K562 (cell line): ENCODE results near the gene ZNF214. TPM values are rescaled to one million over a fixed set of nuclear protein-coding genes. Genes with fewer than 3 reads are reported as not detected.
A peak's percentile ranks its signal among the peaks of the same experiment; 100 is the strongest.

Experiments used
- ATAC-seq: fragments of 200-7000 bp; cut with Tn5 transposase; 3 replicates; pipeline ENCODE4 v1.9.1; 2020; ENCODE audit warnings: moderate library complexity
- BruUV-seq: library from RNA; stranded (reverse); fragments of 400-500 nt; replicated peaks from 2 replicates; lab custom pipeline; 2021; lab: Mats Ljungman, UMichigan
- CTCF ChIA-PET: fragments of 300-600 bp; formaldehyde crosslinking; extraction: SDS; loops from one replicate; lab custom pipeline; 2021; ENCODE audit warnings: low intra/inter-chr PET ratio; lab: Yijun Ruan, JAX
- POLR2A ChIA-PET: fragments of 300-600, 350-650 bp; sonication (Branson Sonifier 250); formaldehyde crosslinking; extraction: SDS; loops from one replicate; lab custom pipeline; 2021; ENCODE audit warnings: antibody characterized with exemption, inconsistent platforms; lab: Yijun Ruan, JAX
- DNase-seq, 4 experiments: peaks; one replicate each; pipeline versions ENCODE4 v3.0.0 to v3.0.0-alpha.2; 2011 to 2018; ENCODE audit warnings: low spot score in 3 of 4, mixed read lengths in 3 of 4; ENCODE audit errors: extremely low read depth in 1 of 4
- FAIRE-seq: peaks from 2 replicates; lab custom pipeline; 2011; peaks lifted over from hg19 to GRCh38; lab: Jason Lieb, UNC
- H2AFZ ChIP-seq: 2 replicates; pipeline ENCODE4 v1.6.0; 2011; ENCODE audit warnings: low read depth, low read length, control low read depth, inconsistent platforms
- H3K27ac ChIP-seq: fragments of 200-600 bp; 3 replicates; pipeline ENCODE4 v1.8.0; 2011; ENCODE audit warnings: low read depth, mild to moderate bottlenecking, control low read depth, inconsistent platforms, low read length, moderate library complexity, mixed read lengths; ENCODE audit errors: extremely low read depth
- H3K27me3 ChIP-seq, 2 experiments: fragments of 300-600 bp in 1 of 2; 2 replicates in 1 of 2; 3 replicates in 1 of 2; pipeline versions ENCODE4 v1.6.0 to v1.8.0; 2011; ENCODE audit warnings: inconsistent platforms in 2 of 2, low read length in 2 of 2, mild to moderate bottlenecking in 1 of 2, mixed read lengths in 1 of 2, moderate library complexity in 1 of 2; ENCODE audit not compliant: control insufficient read depth in 2 of 2, insufficient read depth in 2 of 2
- H3K36me3 ChIP-seq: fragments of 300-600 bp; 3 replicates; pipeline ENCODE4 v1.8.0; 2011; ENCODE audit warnings: mild to moderate bottlenecking, low read length, inconsistent platforms; ENCODE audit not compliant: control insufficient read depth, insufficient read depth
- H3K4me1 ChIP-seq, 2 experiments: fragments of 200-600 bp in 1 of 2; replicated peaks in 1 of 2; 2 replicates in 1 of 2; 3 replicates in 1 of 2; pipeline versions ENCODE4 v1.5.1 to v1.8.0; 2011; ENCODE audit warnings: inconsistent platforms in 2 of 2, low read length in 2 of 2, mild to moderate bottlenecking in 1 of 2, mixed read lengths in 1 of 2, moderate library complexity in 1 of 2; ENCODE audit not compliant: control insufficient read depth in 2 of 2, insufficient read depth in 2 of 2
- H3K4me2 ChIP-seq: 2 replicates; pipeline ENCODE4 v1.6.1; 2011; ENCODE audit warnings: low read length, control low read depth, inconsistent platforms, mixed read lengths; ENCODE audit not compliant: insufficient read depth
- H3K4me3 ChIP-seq: fragments of 200-600 bp; sonication (generic), shearing (Covaris generic); 2 replicates; pipeline ENCODE4 v1.5.1; 2016; ENCODE audit warnings: control low read depth, inconsistent platforms
- H3K79me2 ChIP-seq: fragments of 200-600 bp; 3 replicates; pipeline ENCODE4 v1.8.0; 2011; ENCODE audit warnings: low read length, inconsistent platforms; ENCODE audit not compliant: control insufficient read depth, insufficient read depth
- H3K9ac ChIP-seq, 2 experiments: 2 replicates each; pipeline versions ENCODE4 v1.6.0 to v1.6.1; 2011; ENCODE audit warnings: low read depth in 2 of 2, low read length in 2 of 2, control low read depth in 1 of 2, inconsistent platforms in 1 of 2, mild to moderate bottlenecking in 1 of 2, mixed read lengths in 1 of 2; ENCODE audit not compliant: insufficient read depth in 1 of 2
- H3K9me1 ChIP-seq: one replicate; pipeline ENCODE4 v1.6.0; 2011; ENCODE audit warnings: inconsistent platforms, mild to moderate bottlenecking, low read length, moderate library complexity; ENCODE audit not compliant: control insufficient read depth, insufficient read depth
- H3K9me3 ChIP-seq: replicated peaks from 2 replicates; pipeline ENCODE4 v1.5.1; 2011; ENCODE audit warnings: low read depth, low read length, inconsistent platforms; ENCODE audit not compliant: control insufficient read depth, insufficient read depth
- H4K20me1 ChIP-seq: replicated peaks from 2 replicates; pipeline ENCODE4 v1.6.1; 2011; ENCODE audit warnings: low read length, inconsistent platforms, mixed read lengths; ENCODE audit not compliant: control insufficient read depth, insufficient read depth
- MEIS2 ChIP-seq: fragments of 450-650 bp; IDR thresholded peaks from 2 replicates; pipeline ENCODE4 v1.6.1; 2014; ENCODE audit warnings: mild to moderate bottlenecking; ENCODE audit not compliant: partially characterized antibody
- NFRKB ChIP-seq: fragments of 450-650 bp; IDR thresholded peaks from 2 replicates; pipeline ENCODE4 v1.6.1; 2016; ENCODE audit warnings: low read depth
- SMAD2 ChIP-seq: fragments of 150-350 bp; IDR thresholded peaks from 2 replicates; pipeline ENCODE4 v1.6.1; 2014; ENCODE audit warnings: low read depth, mild to moderate bottlenecking, low read length
- TEAD2 ChIP-seq: fragments of 450-650 bp; IDR thresholded peaks from 2 replicates; pipeline ENCODE4 v1.6.1; 2016; ENCODE audit warnings: missing genetic modification characterization, control low read depth, missing compliant biosample characterization
- ZC3H4 ChIP-seq: sonication (generic); formaldehyde crosslinking; IDR thresholded peaks from 2 replicates; pipeline ENCODE4 v1.9.0; 2021; ENCODE audit warnings: missing genetic modification reagents, borderline replicate concordance
- ZSCAN29 ChIP-seq: fragments of 450-650 bp; IDR thresholded peaks from 2 replicates; pipeline ENCODE4 v1.6.1; 2017
- WGBS: fragments of 100-300 bp; shearing (Covaris generic); methylation state at CpG from one replicate; pipeline ENCODE4 v1.1.6; 2016; ENCODE audit warnings: low coverage, mixed read lengths; ENCODE audit not compliant: insufficient coverage; ENCODE audit errors: missing lambda C conversion rate; 5-methylcytosine and 5-hydroxymethylcytosine counted together
- in situ Hi-C: fragments of 300-500 bp; cut with MboI; formaldehyde crosslinking; loops from 4 replicates; pipeline ENCODE4 v1.15.0; 2018; ENCODE audit warnings: inconsistent platforms, mixed read lengths
- intact Hi-C: fragments of 100-400 bp; cut with micrococcal nuclease; formaldehyde crosslinking; loops from 2 replicates; pipeline ENCODE4 v1.14.2; 2022
- polyA plus RNA-seq, 8 experiments: library from polyadenylated mRNA; depleted of rRNA in 4 of 8; stranded (reverse) in 5 of 8; unstranded in 3 of 8; fragments of >200 nt; fragmentation: Nextera tagmentation in 2 of 8; fragmentation: Illumina TruSeq in 1 of 8; extraction: Ambion mirVana in 2 of 8; extraction: Trizol in 1 of 8; gene quantifications; 2 replicates each; pipeline versions ENCODE4 v1.2.1 to v1.2.3, GENCODE V29; 2011 to 2014; ENCODE audit warnings: inconsistent platforms in 1 of 8, missing spikeins in 1 of 8
- total RNA-seq, 7 experiments: library from RNA; depleted of rRNA in 6 of 7; stranded (reverse); fragments of >200 nt in 6 of 7; fragmentation: Illumina TruSeq in 2 of 7; extraction: Trizol in 2 of 7; gene quantifications; 2 replicates each; pipeline versions ENCODE4 v1.2.1 to v1.2.3, GENCODE V29; 2011 to 2021; ENCODE audit warnings: low replicate concordance in 1 of 7
- TF ChIP-seq, protein P1 (sequence below): sonication (generic); formaldehyde crosslinking; IDR thresholded peaks from 2 replicates; pipeline ENCODE4 v1.8.0; 2022; ENCODE audit warnings: missing genetic modification reagents, mild to moderate bottlenecking, moderate library complexity, borderline replicate concordance
- TF ChIP-seq, protein P2 (sequence below), 2 experiments: IDR thresholded peaks in 1 of 2; conservative IDR thresholded peaks in 1 of 2; 2 replicates each; pipeline ENCODE4 v1.6.1; 2016; ENCODE audit warnings: low read depth in 2 of 2, mild to moderate bottlenecking in 1 of 2, missing compliant biosample characterization in 1 of 2, missing genetic modification characterization in 1 of 2, moderate library complexity in 1 of 2
- TF ChIP-seq, protein P3 (sequence below): fragments of 450-650 bp; IDR thresholded peaks from 2 replicates; pipeline ENCODE4 v1.6.1; 2017; ENCODE audit warnings: mild to moderate bottlenecking, moderate library complexity

The ZNF214 gene
- total and polyA plus RNA-seq, 9 of the 15 experiments (the other 6 are each of a cell fraction or from before 2014, with no cell fraction given), result 0.06 to 0.41 (median 0.33) TPM; not detected in 1

DNA sequence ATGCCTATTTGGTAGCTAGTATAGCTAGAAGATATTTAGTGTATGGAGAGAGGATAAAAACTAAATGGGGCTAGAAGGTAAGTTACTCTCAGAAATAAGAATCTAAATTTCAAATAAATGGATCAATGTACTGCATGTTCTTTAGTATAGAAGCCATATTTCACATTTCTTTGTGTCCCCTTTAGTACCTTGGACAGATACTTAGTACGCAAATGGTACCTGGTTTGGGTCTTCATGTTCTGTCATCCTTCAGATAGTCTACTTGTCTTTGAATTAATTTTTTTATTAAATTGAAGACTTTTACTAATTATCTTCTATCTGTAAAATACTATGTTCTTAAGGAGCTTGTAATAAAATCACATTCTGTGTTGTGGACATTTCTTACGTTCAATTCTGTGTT lies 42.4 kb upstream of the ZNF214 start (continued):
- no peak for TF ChIP-seq ZSCAN29

DNA sequence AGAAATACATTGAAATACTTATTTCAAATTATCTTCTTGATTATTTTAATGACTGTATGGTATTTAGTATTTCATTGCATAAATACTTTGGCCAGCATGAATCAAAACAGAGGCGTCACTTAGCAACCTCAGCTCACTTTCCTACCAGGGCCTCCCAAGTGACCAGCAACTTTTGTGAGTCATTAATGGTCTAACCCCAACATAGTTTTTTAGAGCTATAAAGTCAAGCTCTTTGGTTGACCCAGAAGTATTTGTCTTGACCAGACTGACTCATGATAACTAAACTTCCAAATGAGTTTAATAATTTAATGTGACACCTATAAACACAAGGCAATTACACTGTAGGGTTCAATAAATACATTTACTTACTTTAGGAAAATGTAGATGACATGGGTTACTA lies 40.7 kb upstream of the ZNF214 start:
- H3K9ac ChIP-seq, result no peak overlapping the region
- FAIRE-seq (no peak), DNase-seq (no peak), ATAC-seq (no peak)
- no peaks in the 10 kb centered on the region for H3K9me1 ChIP-seq
- BruUV-seq, result no TSS peak
- no peaks in the 10 kb centered on the region for H3K9me3 ChIP-seq
- H4K20me1 ChIP-seq, result no peaks in the 10 kb centered on the region
- H3K36me3 ChIP-seq, result no peaks in the 10 kb centered on the region
- H3K4me3 ChIP-seq, result no peak overlapping the region
- POLR2A ChIA-PET, result no interaction called here
- H3K4me1 ChIP-seq, result no peaks in the 10 kb centered on the region
- intact Hi-C loops, result no loop called here
- H3K79me2 ChIP-seq, result no peaks in the 10 kb centered on the region
- H3K27me3 ChIP-seq, result no peaks in the 10 kb centered on the region
- no peak overlapping the region for H2AFZ ChIP-seq
- CTCF ChIA-PET, result no interaction called here
- H3K27ac ChIP-seq, result no peak overlapping the region
- TF ChIP-seq, protein P1, sequence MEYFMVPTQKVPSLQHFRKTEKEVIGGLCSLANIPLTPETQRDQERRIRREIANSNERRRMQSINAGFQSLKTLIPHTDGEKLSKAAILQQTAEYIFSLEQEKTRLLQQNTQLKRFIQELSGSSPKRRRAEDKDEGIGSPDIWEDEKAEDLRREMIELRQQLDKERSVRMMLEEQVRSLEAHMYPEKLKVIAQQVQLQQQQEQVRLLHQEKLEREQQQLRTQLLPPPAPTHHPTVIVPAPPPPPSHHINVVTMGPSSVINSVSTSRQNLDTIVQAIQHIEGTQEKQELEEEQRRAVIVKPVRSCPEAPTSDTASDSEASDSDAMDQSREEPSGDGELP (CRISPR knock-in tag), result no peak
- in situ Hi-C loops, result no loop called here
- WGBS, result 6% methylated on average over 1 of the region's 1 CpG
- H3K4me2 ChIP-seq, result no peak overlapping the region

DNA sequence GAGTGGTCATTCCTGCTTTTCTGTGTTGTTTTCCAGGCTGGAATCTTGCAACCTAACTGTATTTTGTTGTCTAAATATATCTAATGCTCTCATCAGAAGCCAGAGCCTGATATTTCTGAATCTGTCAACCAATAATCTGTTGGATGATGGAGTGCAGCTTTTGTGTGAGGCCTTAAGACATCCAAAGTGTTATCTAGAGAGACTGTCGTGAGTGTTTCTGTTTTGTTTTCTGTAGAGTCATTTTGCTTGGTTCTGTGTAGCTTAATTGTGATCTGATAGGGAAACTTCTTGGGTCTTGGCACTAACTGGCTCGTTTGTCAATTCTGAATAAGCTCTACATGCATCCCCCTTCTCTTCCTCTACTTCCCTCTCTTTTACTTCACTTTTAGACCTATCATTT lies 37.5 kb upstream of the ZNF214 start:
- Histone ChIP-seq H3K79me2 (no peaks in the 10 kb centered on the region), H2AFZ (no peak overlapping the region), H3K9me1 (no peaks in the 10 kb centered on the region), H3K4me2 (no peak overlapping the region), H3K27ac (no peak overlapping the region), H3K4me3 (no peak overlapping the region), H3K9me3 (no peaks in the 10 kb centered on the region), H3K4me1 (no peaks in the 10 kb centered on the region), H4K20me1 (no peaks in the 10 kb centered on the region), H3K27me3 (no peaks in the 10 kb centered on the region), H3K9ac (no peak overlapping the region), H3K36me3 (no peaks in the 10 kb centered on the region)
- intact Hi-C loops, result no loop called here
- BruUV-seq, result no TSS peak
- in situ Hi-C loops, result no loop called here
- ATAC-seq (no peak), DNase-seq (no peak), FAIRE-seq (no peak)
- ChIA-PET CTCF (no interaction called here), POLR2A (interaction anchor here (0.6 to 0.7 kb wide), 2 partner anchors 131 to 1446 kb away, joined by 3 read pairs; no protein-coding TSS in a partner anchor)
- 0% methylated on average over 2 of the region's 2 CpGs for WGBS
- TF ChIP-seq, protein P2, sequence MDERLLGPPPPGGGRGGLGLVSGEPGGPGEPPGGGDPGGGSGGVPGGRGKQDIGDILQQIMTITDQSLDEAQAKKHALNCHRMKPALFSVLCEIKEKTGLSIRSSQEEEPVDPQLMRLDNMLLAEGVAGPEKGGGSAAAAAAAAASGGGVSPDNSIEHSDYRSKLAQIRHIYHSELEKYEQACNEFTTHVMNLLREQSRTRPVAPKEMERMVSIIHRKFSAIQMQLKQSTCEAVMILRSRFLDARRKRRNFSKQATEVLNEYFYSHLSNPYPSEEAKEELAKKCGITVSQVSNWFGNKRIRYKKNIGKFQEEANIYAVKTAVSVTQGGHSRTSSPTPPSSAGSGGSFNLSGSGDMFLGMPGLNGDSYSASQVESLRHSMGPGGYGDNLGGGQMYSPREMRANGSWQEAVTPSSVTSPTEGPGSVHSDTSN (CRISPR knock-in tag; IDR thresholded peaks at IDR 0.05; ENCODE audit: low read depth), result no peak
- TF ChIP-seq, protein P2 (tag; conservative IDR thresholded peaks at IDR 0.05; ENCODE audit: low read depth), result peak; percentile 68
- TF ChIP-seq SMAD2, result no peak
- peak; percentile 41 for TF ChIP-seq MEIS2
- TF ChIP-seq ZC3H4, result no peak
- TF ChIP-seq, protein P3, sequence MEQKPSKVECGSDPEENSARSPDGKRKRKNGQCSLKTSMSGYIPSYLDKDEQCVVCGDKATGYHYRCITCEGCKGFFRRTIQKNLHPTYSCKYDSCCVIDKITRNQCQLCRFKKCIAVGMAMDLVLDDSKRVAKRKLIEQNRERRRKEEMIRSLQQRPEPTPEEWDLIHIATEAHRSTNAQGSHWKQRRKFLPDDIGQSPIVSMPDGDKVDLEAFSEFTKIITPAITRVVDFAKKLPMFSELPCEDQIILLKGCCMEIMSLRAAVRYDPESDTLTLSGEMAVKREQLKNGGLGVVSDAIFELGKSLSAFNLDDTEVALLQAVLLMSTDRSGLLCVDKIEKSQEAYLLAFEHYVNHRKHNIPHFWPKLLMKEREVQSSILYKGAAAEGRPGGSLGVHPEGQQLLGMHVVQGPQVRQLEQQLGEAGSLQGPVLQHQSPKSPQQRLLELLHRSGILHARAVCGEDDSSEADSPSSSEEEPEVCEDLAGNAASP, result no peak
- no peak for TF ChIP-seq NFRKB
- no peak for TF ChIP-seq TEAD2 (tag)
